ENCODE measurements around the gene NOXRED1.
A peak's percentile ranks its signal among the peaks of the same experiment; 100 is the strongest.

The NOXRED1 gene

GRCh38 chr14:77423423-77423822, at the start of gene NOXRED1:
TSS of gene NOXRED1 (minus strand) at chr14:77423523. CDS start at chr14:77422889, 634 bp downstream.
- no peak within 1 kb of the TSS for H3K4me3 Mint-ChIP-seq
- H3K9me3 Mint-ChIP-seq, result peaks cover 6 to 7% of the 10 kb centered on the region in 2 donors
- H3K27ac Mint-ChIP-seq, result no peak within 1 kb of the TSS
- no peaks in the 10 kb centered on the region for H3K4me1 Mint-ChIP-seq
- H3K36me3 Mint-ChIP-seq, result peaks cover 64 to 85% of the 10 kb centered on the region in 2 donors
- ATAC-seq (replicated peaks), result no peak
- H3K27me3 Mint-ChIP-seq, result no peaks in the 10 kb centered on the region
- DNase-seq, result no peak

GRCh38 chr14:77470224-77470870, 47.0 kb upstream of the NOXRED1 start:
- H3K4me1 Mint-ChIP-seq, result no peaks in the 10 kb centered on the region

GRCh38 chr14:77469539-77469938, 46.2 kb upstream of the NOXRED1 start:
- H3K27me3 Mint-ChIP-seq, result no peaks in the 10 kb centered on the region
- H3K4me1 Mint-ChIP-seq, result no peaks in the 10 kb centered on the region
- H3K9me3 Mint-ChIP-seq, result no peaks in the 10 kb centered on the region
- H3K36me3 Mint-ChIP-seq, result peaks cover 22 to 31% of the 10 kb centered on the region in 2 donors
- DNase-seq (no peak), ATAC-seq (replicated peaks) (no peak)
- H3K27ac Mint-ChIP-seq, result no peak overlapping the region
- no peak overlapping the region for H3K4me3 Mint-ChIP-seq

More at GRCh38 chr14:77470224-77470870, 47.0 kb upstream of the NOXRED1 start:
- DNase-seq (no peak), ATAC-seq (replicated peaks) (no peak)
- H3K27me3 Mint-ChIP-seq, result no peaks in the 10 kb centered on the region
- no peak overlapping the region for H3K4me3 Mint-ChIP-seq
- peaks cover 17 to 23% of the 10 kb centered on the region in 2 donors for H3K36me3 Mint-ChIP-seq
- H3K27ac Mint-ChIP-seq, result peak overlapping the region; percentile 11
- H3K9me3 Mint-ChIP-seq, result no peaks in the 10 kb centered on the region

- Mint-ChIP-seq H3K9me3 (no peaks in the 10 kb centered on the region), H3K36me3 (peaks cover 22 to 32% of the 10 kb centered on the region in 2 donors), H3K4me1 (no peaks in the 10 kb centered on the region), H3K4me3 (no peak overlapping the region), H3K27ac (no peak overlapping the region), H3K27me3 (no peaks in the 10 kb centered on the region)
- DNase-seq (no peak), ATAC-seq (replicated peaks) (no peak)
Observed at GRCh38 chr14:77469067-77469505, 45.8 kb upstream of the NOXRED1 start.

GRCh38 chr14:77467801-77468200, 44.5 kb upstream of the NOXRED1 start:
- Mint-ChIP-seq H3K27ac (no peak overlapping the region), H3K36me3 (peaks cover 22 to 39% of the 10 kb centered on the region in 2 donors), H3K4me3 (no peak overlapping the region), H3K4me1 (no peaks in the 10 kb centered on the region), H3K27me3 (no peaks in the 10 kb centered on the region), H3K9me3 (no peaks in the 10 kb centered on the region)
- ATAC-seq (replicated peaks) (no peak), DNase-seq (no peak)

- Mint-ChIP-seq H3K27me3 (no peaks in the 10 kb centered on the region), H3K4me3 (peak overlapping the region; percentile 98 to 99), H3K27ac (peak overlapping the region; percentile 100), H3K4me1 (peaks cover 19 to 45% of the 10 kb centered on the region in 2 donors), H3K9me3 (no peaks in the 10 kb centered on the region), H3K36me3 (peaks cover 21 to 37% of the 10 kb centered on the region in 2 donors)
- DNase-seq, result peak; percentile 37
- ATAC-seq (replicated peaks), result no peak
Observed at GRCh38 chr14:77459072-77459723, 35.9 kb upstream of the NOXRED1 start.

GRCh38 chr14:77458249-77458950, 35.1 kb upstream of the NOXRED1 start:
- Mint-ChIP-seq H3K36me3 (peaks cover 21 to 33% of the 10 kb centered on the region in 2 donors), H3K27ac (peak overlapping the region; percentile 100), H3K4me1 (peaks cover 19 to 48% of the 10 kb centered on the region in 2 donors), H3K9me3 (no peaks in the 10 kb centered on the region), H3K4me3 (peak overlapping the region; percentile 98 to 99), H3K27me3 (no peaks in the 10 kb centered on the region)
- DNase-seq (peak; percentile 18), ATAC-seq (replicated peaks) (peak; percentile 32 to 35)

- Mint-ChIP-seq H3K4me3 (peak within 1 kb of the TSS; percentile 98 to 99), H3K4me1 (peaks cover 19 to 48% of the 10 kb centered on the region in 2 donors), H3K9me3 (no peaks in the 10 kb centered on the region), H3K27me3 (no peaks in the 10 kb centered on the region), H3K36me3 (peaks cover 23 to 36% of the 10 kb centered on the region in 2 donors), H3K27ac (peak within 1 kb of the TSS; percentile 100)
- peak; percentile 95 for ATAC-seq (replicated peaks)
- DNase-seq, result peak; percentile 94
Observed at GRCh38 chr14:77457522-77458248, 34.4 kb upstream of the NOXRED1 start, which contains the start of the genes AHSA1 and VIPAS39. TSS of gene AHSA1 (plus strand) at chr14:77458093. CDS start at chr14:77458190, 97 bp downstream. TSS of gene VIPAS39 (minus strand) at chr14:77457601. CDS start at chr14:77454102, 3,499 bp downstream.

GRCh38 chr14:77457115-77457521, 33.8 kb upstream of the NOXRED1 start:
- no peaks in the 10 kb centered on the region for H3K27me3 Mint-ChIP-seq

GRCh38 chr14:77455966-77456640, 32.8 kb upstream of the NOXRED1 start:
- ATAC-seq (replicated peaks), result no peak
- Mint-ChIP-seq H3K9me3 (no peaks in the 10 kb centered on the region), H3K36me3 (peaks cover 20 to 37% of the 10 kb centered on the region in 2 donors), H3K27ac (no peak overlapping the region), H3K4me3 (peak overlapping the region; percentile 98 to 99), H3K4me1 (peaks cover 19 to 39% of the 10 kb centered on the region in 2 donors), H3K27me3 (no peaks in the 10 kb centered on the region)
- DNase-seq, result no peak

More at GRCh38 chr14:77457115-77457521, 33.8 kb upstream of the NOXRED1 start:
- ATAC-seq (replicated peaks), result no peak
- peaks cover 23 to 36% of the 10 kb centered on the region in 2 donors for H3K36me3 Mint-ChIP-seq
- H3K9me3 Mint-ChIP-seq, result no peaks in the 10 kb centered on the region
- H3K4me1 Mint-ChIP-seq, result peaks cover 19 to 48% of the 10 kb centered on the region in 2 donors
- peak overlapping the region; percentile 100 for H3K27ac Mint-ChIP-seq
- no peak for DNase-seq
- H3K4me3 Mint-ChIP-seq, result peak overlapping the region; percentile 98 to 99

- no peak for DNase-seq
- ATAC-seq (replicated peaks), result no peak
Observed at GRCh38 chr14:77442196-77442595, 18.9 kb upstream of the NOXRED1 start.

GRCh38 chr14:77439861-77440260, 16.5 kb upstream of the NOXRED1 start:
- ATAC-seq (replicated peaks) (no peak), DNase-seq (no peak)
- Mint-ChIP-seq H3K27ac (no peak overlapping the region), H3K27me3 (no peaks in the 10 kb centered on the region), H3K9me3 (no peaks in the 10 kb centered on the region), H3K4me3 (no peak overlapping the region), H3K36me3 (peaks cover 36 to 55% of the 10 kb centered on the region in 2 donors), H3K4me1 (no peaks in the 10 kb centered on the region)

More at GRCh38 chr14:77442196-77442595, 18.9 kb upstream of the NOXRED1 start:
- peaks cover 26 to 40% of the 10 kb centered on the region in 2 donors for H3K36me3 Mint-ChIP-seq
- H3K27ac Mint-ChIP-seq, result no peak overlapping the region
- no peak overlapping the region for H3K4me3 Mint-ChIP-seq
- H3K9me3 Mint-ChIP-seq, result no peaks in the 10 kb centered on the region
- H3K27me3 Mint-ChIP-seq, result no peaks in the 10 kb centered on the region
- no peaks in the 10 kb centered on the region for H3K4me1 Mint-ChIP-seq

- Mint-ChIP-seq H3K27me3 (no peaks in the 10 kb centered on the region), H3K4me3 (no peak overlapping the region), H3K9me3 (no peaks in the 10 kb centered on the region), H3K27ac (no peak overlapping the region), H3K36me3 (peaks cover 37 to 57% of the 10 kb centered on the region in 2 donors), H3K4me1 (no peaks in the 10 kb centered on the region)
- no peak for ATAC-seq (replicated peaks)
- DNase-seq, result no peak
Observed at GRCh38 chr14:77438596-77438995, 15.3 kb upstream of the NOXRED1 start.
